GM18520 (cell line): ENCODE measurements around the gene SEC61A2.
A peak's percentile ranks its signal among the peaks of the same experiment; 100 is the strongest.
"Not testable (repeated sequence)": the region's sequence is repeated elsewhere in the genome, so short reads cannot be mapped to it uniquely, and the experiment has no call there.

ENCODE experiments used
- ATAC-seq: cut with Tn5 transposase; IDR thresholded peaks from one replicate; pipeline ENCODE4 v1.9.1; 2021; ENCODE audit not compliant: unreplicated experiment

SEC61A2 gene

GRCh38 chr10:12158111-12158510, 28.6 kb downstream of the SEC61A2 start:
- ATAC-seq, result no peak

- no peak for ATAC-seq
These were observed 31.2 kb downstream of the SEC61A2 start for GRCh38 chr10:12160664-12161063.

GRCh38 chr10:12162927-12163326, 33.5 kb downstream of the SEC61A2 start:
- no peak for ATAC-seq

GRCh38 chr10:12164085-12164484, 34.6 kb downstream of the SEC61A2 start:
- ATAC-seq, result no peak

- no peak for ATAC-seq
These were observed 35.6 kb downstream of the SEC61A2 start for GRCh38 chr10:12165036-12165435.

- ATAC-seq, result no peak
These were observed 36.7 kb downstream of the SEC61A2 start for GRCh38 chr10:12165999-12166775.

- ATAC-seq, result not testable (repeated sequence)
These were observed 42.0 kb downstream of the SEC61A2 start for GRCh38 chr10:12171512-12171911.

- ATAC-seq, result no peak
These were observed 48.2 kb downstream of the SEC61A2 start for GRCh38 chr10:12177642-12178041.

GRCh38 chr10:12179606-12180170, 50.2 kb downstream of the SEC61A2 start:
- no peak for ATAC-seq

GRCh38 chr10:12180221-12180974, 50.9 kb downstream of the SEC61A2 start:
- no peak for ATAC-seq

GRCh38 chr10:12181065-12181775, 51.7 kb downstream of the SEC61A2 start:
- no peak for ATAC-seq

- no peak for ATAC-seq
These were observed 54.7 kb downstream of the SEC61A2 start for GRCh38 chr10:12184165-12184564.

GRCh38 chr10:12186323-12186722, 56.8 kb downstream of the SEC61A2 start:
- no peak for ATAC-seq

GRCh38 chr10:12187321-12187905, 57.9 kb downstream of the SEC61A2 start:
- no peak for ATAC-seq

GRCh38 chr10:12188656-12189055, 59.2 kb downstream of the SEC61A2 start:
- no peak for ATAC-seq

GRCh38 chr10:12189426-12189825, 59.9 kb downstream of the SEC61A2 start:
- ATAC-seq, result no peak

- ATAC-seq, result no peak
These were observed 62.2 kb downstream of the SEC61A2 start for GRCh38 chr10:12191715-12192114.

GRCh38 chr10:12193193-12193592, 63.7 kb downstream of the SEC61A2 start:
- no peak for ATAC-seq

- ATAC-seq, result no peak
These were observed 65.3 kb downstream of the SEC61A2 start for GRCh38 chr10:12194752-12195271.

GRCh38 chr10:12195281-12195602, 65.8 kb downstream of the SEC61A2 start:
- ATAC-seq, result peak; percentile 10
